ENCODE data around the gene DRC3.

DRC3 gene

GRCh38 chr17:17999364-18000029 is 26.8 kb downstream of the DRC3 start:
- H3K9me3 ChIP-seq (ENCODE audit: low read length): no peaks in the 10 kb centered on the region
- no peaks in the 10 kb centered on the region for H3K36me3 ChIP-seq (ENCODE audit: insufficient read depth, low read length)

GRCh38 chr17:18000030-18000408 is 27.4 kb downstream of the DRC3 start:
- Histone ChIP-seq H3K4me3 (ENCODE audit: low read depth in 1 of 2, low read length in 2 of 2) (no peak overlapping the region), H3K4me1 (ENCODE audit: insufficient read depth, low read length) (no peaks in the 10 kb centered on the region), H3K27me3 (ENCODE audit: control insufficient read depth in 1 of 2, insufficient read depth in 2 of 2, low read length in 2 of 2) (no peaks in the 10 kb centered on the region), H3K27ac (ENCODE audit: low read depth, low read length) (no peak overlapping the region), H3K36me3 (ENCODE audit: insufficient read depth, low read length) (no peaks in the 10 kb centered on the region), H3K9ac (ENCODE audit: low read length) (no peak overlapping the region), H3K9me3 (ENCODE audit: low read length) (no peaks in the 10 kb centered on the region)

More at GRCh38 chr17:17999364-18000029, 26.8 kb downstream of the DRC3 start:
- Histone ChIP-seq H3K9ac (ENCODE audit: low read length) (no peak overlapping the region), H3K4me1 (ENCODE audit: insufficient read depth, low read length) (no peaks in the 10 kb centered on the region), H3K4me3 (ENCODE audit: low read depth in 1 of 2, low read length in 2 of 2) (no peak overlapping the region), H3K27me3 (ENCODE audit: control insufficient read depth in 1 of 2, insufficient read depth in 2 of 2, low read length in 2 of 2) (no peaks in the 10 kb centered on the region), H3K27ac (ENCODE audit: low read depth, low read length) (no peak overlapping the region)

GRCh38 chr17:18002171-18002570 is 29.5 kb downstream of the DRC3 start:
- H3K27ac ChIP-seq (ENCODE audit: low read depth, low read length): no peak overlapping the region
- no peaks in the 10 kb centered on the region for H3K9me3 ChIP-seq (ENCODE audit: low read length)
- no peak overlapping the region for H3K4me3 ChIP-seq (ENCODE audit: low read depth in 1 of 2, low read length in 2 of 2)
- H3K9ac ChIP-seq (ENCODE audit: low read length): no peak overlapping the region
- H3K4me1 ChIP-seq (ENCODE audit: insufficient read depth, low read length): no peaks in the 10 kb centered on the region
- H3K36me3 ChIP-seq (ENCODE audit: insufficient read depth, low read length): no peaks in the 10 kb centered on the region
- no peaks in the 10 kb centered on the region for H3K27me3 ChIP-seq (ENCODE audit: control insufficient read depth in 1 of 2, insufficient read depth in 2 of 2, low read length in 2 of 2)

GRCh38 chr17:18004345-18004744 is 31.7 kb downstream of the DRC3 start:
- Histone ChIP-seq H3K9ac (ENCODE audit: low read length) (no peak overlapping the region), H3K9me3 (ENCODE audit: low read length) (no peaks in the 10 kb centered on the region), H3K4me1 (ENCODE audit: insufficient read depth, low read length) (no peaks in the 10 kb centered on the region), H3K36me3 (ENCODE audit: insufficient read depth, low read length) (peaks cover 9% of the 10 kb centered on the region), H3K27ac (ENCODE audit: low read depth, low read length) (no peak overlapping the region), H3K27me3 (ENCODE audit: control insufficient read depth in 1 of 2, insufficient read depth in 2 of 2, low read length in 2 of 2) (no peaks in the 10 kb centered on the region), H3K4me3 (ENCODE audit: low read depth in 1 of 2, low read length in 2 of 2) (no peak overlapping the region)

- H3K4me3 ChIP-seq (ENCODE audit: low read depth in 1 of 2, low read length in 2 of 2): no peak overlapping the region
Observed at GRCh38 chr17:18004884-18005305, 32.2 kb downstream of the DRC3 start.

GRCh38 chr17:18005496-18005895 is 32.8 kb downstream of the DRC3 start:
- H3K9ac ChIP-seq (ENCODE audit: low read length): no peak overlapping the region
- H3K9me3 ChIP-seq (ENCODE audit: low read length): no peaks in the 10 kb centered on the region
- no peaks in the 10 kb centered on the region for H3K27me3 ChIP-seq (ENCODE audit: control insufficient read depth in 1 of 2, insufficient read depth in 2 of 2, low read length in 2 of 2)
- H3K4me3 ChIP-seq (ENCODE audit: low read depth in 1 of 2, low read length in 2 of 2): no peak overlapping the region
- peaks cover 9% of the 10 kb centered on the region for H3K36me3 ChIP-seq (ENCODE audit: insufficient read depth, low read length)
- H3K4me1 ChIP-seq (ENCODE audit: insufficient read depth, low read length): no peaks in the 10 kb centered on the region
- H3K27ac ChIP-seq (ENCODE audit: low read depth, low read length): no peak overlapping the region

More at GRCh38 chr17:18004884-18005305, 32.2 kb downstream of the DRC3 start:
- Histone ChIP-seq H3K9me3 (ENCODE audit: low read length) (no peaks in the 10 kb centered on the region), H3K27me3 (ENCODE audit: control insufficient read depth in 1 of 2, insufficient read depth in 2 of 2, low read length in 2 of 2) (no peaks in the 10 kb centered on the region), H3K4me1 (ENCODE audit: insufficient read depth, low read length) (no peaks in the 10 kb centered on the region), H3K36me3 (ENCODE audit: insufficient read depth, low read length) (peaks cover 9% of the 10 kb centered on the region), H3K9ac (ENCODE audit: low read length) (no peak overlapping the region), H3K27ac (ENCODE audit: low read depth, low read length) (no peak overlapping the region)

- Histone ChIP-seq H3K36me3 (ENCODE audit: insufficient read depth, low read length) (peaks cover 9% of the 10 kb centered on the region), H3K4me1 (ENCODE audit: insufficient read depth, low read length) (no peaks in the 10 kb centered on the region), H3K9me3 (ENCODE audit: low read length) (no peaks in the 10 kb centered on the region), H3K27me3 (ENCODE audit: control insufficient read depth in 1 of 2, insufficient read depth in 2 of 2, low read length in 2 of 2) (no peaks in the 10 kb centered on the region), H3K4me3 (ENCODE audit: low read depth in 1 of 2, low read length in 2 of 2) (no peak overlapping the region), H3K27ac (ENCODE audit: low read depth, low read length) (no peak overlapping the region), H3K9ac (ENCODE audit: low read length) (no peak overlapping the region)
Observed at GRCh38 chr17:18006495-18007239, 34.0 kb downstream of the DRC3 start.

GRCh38 chr17:18008496-18009268 is 36.0 kb downstream of the DRC3 start:
- Histone ChIP-seq H3K36me3 (ENCODE audit: insufficient read depth, low read length) (peaks cover 9% of the 10 kb centered on the region), H3K27me3 (ENCODE audit: control insufficient read depth in 1 of 2, insufficient read depth in 2 of 2, low read length in 2 of 2) (no peaks in the 10 kb centered on the region), H3K4me3 (ENCODE audit: low read depth in 1 of 2, low read length in 2 of 2) (no peak overlapping the region), H3K9ac (ENCODE audit: low read length) (no peak overlapping the region), H3K4me1 (ENCODE audit: insufficient read depth, low read length) (no peaks in the 10 kb centered on the region), H3K27ac (ENCODE audit: low read depth, low read length) (no peak overlapping the region), H3K9me3 (ENCODE audit: low read length) (no peaks in the 10 kb centered on the region)

- H3K36me3 ChIP-seq (ENCODE audit: insufficient read depth, low read length): peaks cover 14% of the 10 kb centered on the region
- H3K4me3 ChIP-seq (ENCODE audit: low read depth in 1 of 2, low read length in 2 of 2): no peak overlapping the region
- H3K9ac ChIP-seq (ENCODE audit: low read length): no peak overlapping the region
- no peaks in the 10 kb centered on the region for H3K27me3 ChIP-seq (ENCODE audit: control insufficient read depth in 1 of 2, insufficient read depth in 2 of 2, low read length in 2 of 2)
- H3K4me1 ChIP-seq (ENCODE audit: insufficient read depth, low read length): no peaks in the 10 kb centered on the region
- no peaks in the 10 kb centered on the region for H3K9me3 ChIP-seq (ENCODE audit: low read length)
- H3K27ac ChIP-seq (ENCODE audit: low read depth, low read length): no peak overlapping the region
Observed at GRCh38 chr17:18009609-18010420, 37.2 kb downstream of the DRC3 start.

GRCh38 chr17:18011286-18011685 is 38.6 kb downstream of the DRC3 start:
- no peak overlapping the region for H3K9ac ChIP-seq (ENCODE audit: low read length)
- no peaks in the 10 kb centered on the region for H3K9me3 ChIP-seq (ENCODE audit: low read length)
- H3K27ac ChIP-seq (ENCODE audit: low read depth, low read length): no peak overlapping the region
- H3K4me3 ChIP-seq (ENCODE audit: low read depth in 1 of 2, low read length in 2 of 2): no peak overlapping the region
- H3K4me1 ChIP-seq (ENCODE audit: insufficient read depth, low read length): no peaks in the 10 kb centered on the region
- no peaks in the 10 kb centered on the region for H3K27me3 ChIP-seq (ENCODE audit: control insufficient read depth in 1 of 2, insufficient read depth in 2 of 2, low read length in 2 of 2)
- H3K36me3 ChIP-seq (ENCODE audit: insufficient read depth, low read length): peaks cover 20% of the 10 kb centered on the region

GRCh38 chr17:18014006-18014405 is 41.3 kb downstream of the DRC3 start:
- H3K27me3 ChIP-seq (ENCODE audit: control insufficient read depth in 1 of 2, insufficient read depth in 2 of 2, low read length in 2 of 2): no peaks in the 10 kb centered on the region
- H3K36me3 ChIP-seq (ENCODE audit: insufficient read depth, low read length): peaks cover 12% of the 10 kb centered on the region
- no peak overlapping the region for H3K27ac ChIP-seq (ENCODE audit: low read depth, low read length)
- no peaks in the 10 kb centered on the region for H3K9me3 ChIP-seq (ENCODE audit: low read length)
- no peaks in the 10 kb centered on the region for H3K4me1 ChIP-seq (ENCODE audit: insufficient read depth, low read length)
- H3K4me3 ChIP-seq (ENCODE audit: low read depth in 1 of 2, low read length in 2 of 2): no peak overlapping the region
- no peak overlapping the region for H3K9ac ChIP-seq (ENCODE audit: low read length)
